Colonic mucosa (tissue), 4 donors: Measurements from ENCODE around the gene ODR4. TPM values are rescaled to one million over a fixed set of nuclear protein-coding genes. Genes with fewer than 3 reads are reported as not detected.

Experiments used
- DNase-seq: peaks from one replicate; pipeline ENCODE4 v3.0.0-alpha.2; 2020
- H3K27ac ChIP-seq: fragments of 200-600 bp; one replicate; pipeline ENCODE4 v1.8.0; 2021
- H3K27me3 ChIP-seq: fragments of 200-600 bp; one replicate; pipeline ENCODE4 v1.8.0; 2021
- H3K36me3 ChIP-seq: fragments of 200-600 bp; one replicate; pipeline ENCODE4 v1.8.0; 2021
- H3K4me1 ChIP-seq: fragments of 200-600 bp; one replicate; pipeline ENCODE4 v1.8.0; 2021; ENCODE audit warnings: mild to moderate bottlenecking
- H3K4me3 ChIP-seq: fragments of 200-600 bp; one replicate; pipeline ENCODE4 v1.8.0; 2021
- H3K9ac ChIP-seq, 2 donors: one replicate each; pipeline ENCODE4 v1.7.0; 2013; ENCODE audit warnings: control low read depth in 2 of 2, low read depth in 2 of 2, low read length in 2 of 2
- H3K9me3 ChIP-seq: fragments of 200-600 bp; one replicate; pipeline ENCODE4 v1.8.0; 2021
- intact Hi-C: fragments of 100-400 bp; cut with DNase I; formaldehyde crosslinking; loops from one replicate; pipeline ENCODE4 v1.14.1; 2022
- total RNA-seq, 2 donors: library from RNA; stranded (reverse); fragmentation: NEBNext Ultra II Directional in 1 of 2; extraction: Animal tissue kit (Norgen Biotek cat#: 25700) in 1 of 2; gene quantifications; one replicate each; pipeline ENCODE4 v1.2.1, GENCODE V29; 2021
- TF ChIP-seq, protein P1 (sequence below): fragments of 200-600 bp; IDR thresholded peaks from one replicate; pipeline ENCODE4 v1.8.0; 2022; ENCODE audit warnings: antibody characterized with exemption, mild to moderate bottlenecking
- donor health status: healthy.
- donor health status: DM: no; HTN: no; CAD: no.
- donor health status: DM: no; HTN: no; CAD: no.

The ODR4 gene
- total RNA-seq, 2 donors from 2014 or later = 17.6 to 21.4 TPM

GRCh38 chr1:186409091-186409490 lies 33.5 kb downstream of the ODR4 start:
- no peaks in the 10 kb centered on the region for H3K9me3 ChIP-seq
- no peak overlapping the region for H3K4me3 ChIP-seq
- intact Hi-C loops = no loop called here
- H3K36me3 ChIP-seq = no peaks in the 10 kb centered on the region
- no peaks in the 10 kb centered on the region for H3K4me1 ChIP-seq
- H3K9ac ChIP-seq = no peak overlapping the region
- H3K27ac ChIP-seq = no peak overlapping the region
- DNase-seq = no peak
- no peaks in the 10 kb centered on the region for H3K27me3 ChIP-seq
- TF ChIP-seq, protein P1, sequence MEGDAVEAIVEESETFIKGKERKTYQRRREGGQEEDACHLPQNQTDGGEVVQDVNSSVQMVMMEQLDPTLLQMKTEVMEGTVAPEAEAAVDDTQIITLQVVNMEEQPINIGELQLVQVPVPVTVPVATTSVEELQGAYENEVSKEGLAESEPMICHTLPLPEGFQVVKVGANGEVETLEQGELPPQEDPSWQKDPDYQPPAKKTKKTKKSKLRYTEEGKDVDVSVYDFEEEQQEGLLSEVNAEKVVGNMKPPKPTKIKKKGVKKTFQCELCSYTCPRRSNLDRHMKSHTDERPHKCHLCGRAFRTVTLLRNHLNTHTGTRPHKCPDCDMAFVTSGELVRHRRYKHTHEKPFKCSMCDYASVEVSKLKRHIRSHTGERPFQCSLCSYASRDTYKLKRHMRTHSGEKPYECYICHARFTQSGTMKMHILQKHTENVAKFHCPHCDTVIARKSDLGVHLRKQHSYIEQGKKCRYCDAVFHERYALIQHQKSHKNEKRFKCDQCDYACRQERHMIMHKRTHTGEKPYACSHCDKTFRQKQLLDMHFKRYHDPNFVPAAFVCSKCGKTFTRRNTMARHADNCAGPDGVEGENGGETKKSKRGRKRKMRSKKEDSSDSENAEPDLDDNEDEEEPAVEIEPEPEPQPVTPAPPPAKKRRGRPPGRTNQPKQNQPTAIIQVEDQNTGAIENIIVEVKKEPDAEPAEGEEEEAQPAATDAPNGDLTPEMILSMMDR = no peak

GRCh38 chr1:186413319-186413718 lies 37.7 kb downstream of the ODR4 start:
- TF ChIP-seq, protein P1 = no peak
- intact Hi-C loops = loop anchor here (10.0 kb wide), 1 partner anchor 581 kb away; no protein-coding TSS in a partner anchor
- Histone ChIP-seq H3K27ac (no peak overlapping the region), H3K4me1 (no peaks in the 10 kb centered on the region), H3K9ac (no peak overlapping the region), H3K9me3 (no peaks in the 10 kb centered on the region), H3K27me3 (no peaks in the 10 kb centered on the region), H3K4me3 (no peak overlapping the region), H3K36me3 (no peaks in the 10 kb centered on the region)
- DNase-seq = no peak

- Histone ChIP-seq H3K9ac (no peak overlapping the region), H3K9me3 (no peaks in the 10 kb centered on the region), H3K36me3 (no peaks in the 10 kb centered on the region), H3K27ac (no peak overlapping the region), H3K27me3 (no peaks in the 10 kb centered on the region), H3K4me1 (no peaks in the 10 kb centered on the region), H3K4me3 (no peak overlapping the region)
- no peak for DNase-seq
- TF ChIP-seq, protein P1 = no peak
- intact Hi-C loops = loop anchor here (10.0 kb wide), 1 partner anchor 576 kb away; no protein-coding TSS in a partner anchor
Observed at GRCh38 chr1:186418503-186418902, 42.9 kb downstream of the ODR4 start.

GRCh38 chr1:186420311-186420710 lies 44.7 kb downstream of the ODR4 start:
- TF ChIP-seq, protein P1 = no peak
- H3K27me3 ChIP-seq = no peaks in the 10 kb centered on the region
- no peak overlapping the region for H3K4me3 ChIP-seq
- H3K4me1 ChIP-seq = no peaks in the 10 kb centered on the region
- H3K27ac ChIP-seq = no peak overlapping the region
- no peaks in the 10 kb centered on the region for H3K9me3 ChIP-seq
- DNase-seq = no peak
- intact Hi-C loops = no loop called here
- H3K36me3 ChIP-seq = no peaks in the 10 kb centered on the region
- no peak overlapping the region for H3K9ac ChIP-seq

DNA sequence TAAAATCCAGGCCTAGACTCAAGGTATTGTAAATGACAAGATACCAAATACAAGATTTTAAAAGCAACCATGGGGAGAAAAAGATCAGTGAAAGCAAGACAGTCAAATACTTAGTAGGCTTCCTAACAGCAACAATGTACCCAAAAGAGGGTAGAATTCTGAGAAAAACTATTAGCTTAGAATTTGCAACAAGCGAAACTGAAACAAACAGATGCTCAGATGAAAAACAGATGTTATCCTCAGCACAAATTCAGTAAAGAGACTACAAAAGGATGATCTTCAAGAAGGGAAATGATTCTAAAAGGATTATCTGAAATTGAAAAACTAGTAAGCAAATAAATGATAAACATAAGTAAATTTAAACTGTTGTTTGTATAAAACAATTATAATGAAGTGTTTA lies 45.3 kb downstream of the ODR4 start:
- H3K4me3 ChIP-seq = no peak overlapping the region
- no peaks in the 10 kb centered on the region for H3K9me3 ChIP-seq
- TF ChIP-seq, protein P1 = no peak
- H3K4me1 ChIP-seq = no peaks in the 10 kb centered on the region
- H3K9ac ChIP-seq = no peak overlapping the region
- H3K27ac ChIP-seq = no peak overlapping the region
- no peaks in the 10 kb centered on the region for H3K36me3 ChIP-seq
- DNase-seq = no peak
- intact Hi-C loops = no loop called here
- no peaks in the 10 kb centered on the region for H3K27me3 ChIP-seq
